ENCODE results near the gene ZNF813. TPM values are rescaled to one million over a fixed set of nuclear protein-coding genes. Genes with fewer than 3 reads are reported as not detected.

ZNF813 gene
- total and polyA plus RNA-seq, 9 of the 15 experiments (the other 6 are each of a cell fraction or from before 2014, with no cell fraction given), result 1.3 to 8.0 (median 5.3) TPM

GRCh38 chr19:53467485-53468262, at the start of gene ZNF813 (continued):
- peak; percentile 58; the same call in 1 of the 2 replicates for TF ChIP-seq L3MBTL2 (IDR thresholded peaks at IDR 0.05)
- peak; percentile 55 for TF ChIP-seq POLR2B (IDR thresholded peaks at IDR 0.05; ENCODE audit: low read depth, partially characterized antibody)
- TF ChIP-seq ERF (CRISPR knock-in tag; IDR thresholded peaks at IDR 0.05), result peak; percentile 83; the same call in 1 of the 2 replicates
- TF ChIP-seq HSF4 (CRISPR knock-in tag; IDR thresholded peaks at IDR 0.05; ENCODE audit: borderline replicate concordance), result no peak
- TF ChIP-seq NRF1 (conservative IDR thresholded peaks at IDR 0.05 in 1 of 2, IDR thresholded peaks at IDR 0.05 in 1 of 2), result peak; percentile 70 to 73
- peak; percentile 81; the same call in 1 of the 2 replicates for TF ChIP-seq PHF8 (IDR thresholded peaks at IDR 0.05; ENCODE audit: borderline replicate concordance, low read length)
- TF ChIP-seq KDM5B (IDR thresholded peaks at IDR 0.05; ENCODE audit: insufficient replicate concordance, low read depth, low read length), result peak; percentile 61
- no peak for TF ChIP-seq CCAR2 (IDR thresholded peaks at IDR 0.05; ENCODE audit: low read depth, low read length)
- TF ChIP-seq ZNF318 (IDR thresholded peaks at IDR 0.05; ENCODE audit: borderline replicate concordance in 1 of 2, low read depth in 1 of 2), result no peak
- peak; percentile 76; the same call in 1 of the 2 replicates for TF ChIP-seq TOE1 (IDR thresholded peaks at IDR 0.05; ENCODE audit: borderline replicate concordance)
- TF ChIP-seq TOE1 (CRISPR knock-in tag; IDR thresholded peaks at IDR 0.05; ENCODE audit: borderline replicate concordance, low read depth), result no peak
- 0 out of 2 replicates have a peak, but pooled peaks have one; percentile 33 for TF ChIP-seq ELF4 (CRISPR knock-in tag; IDR thresholded peaks at IDR 0.05)
- TF ChIP-seq NFE2L1 (tag; IDR thresholded peaks at IDR 0.05; ENCODE audit: borderline replicate concordance, low read depth), result no peak
- no peak for TF ChIP-seq CBFA2T3 (IDR thresholded peaks at IDR 0.05)
- peak; percentile 35; the same call in 1 of the 2 replicates for TF ChIP-seq TFAP4 (CRISPR knock-in tag; IDR thresholded peaks at IDR 0.05; ENCODE audit: borderline replicate concordance)
- TF ChIP-seq POLR2AphosphoS5 (IDR thresholded peaks at IDR 0.05; ENCODE audit: control insufficient read depth, insufficient read depth, low read depth, low read length), result peak; percentile 61; the same call in 1 of the 2 replicates

Data from K562 (cell line).